GM18498 (cell line): ENCODE data around the gene LPP.
A peak's percentile ranks its signal among the peaks of the same experiment; 100 is the strongest.

Experiments
- ATAC-seq: cut with Tn5 transposase; IDR thresholded peaks from one replicate; pipeline ENCODE4 v1.9.1; 2021; ENCODE audit warnings: mild to moderate bottlenecking, moderate library complexity; ENCODE audit not compliant: unreplicated experiment

The LPP gene

GRCh38 chr3:188458756-188459155 lies 304.8 kb downstream of the LPP start:
- no peak for ATAC-seq

GRCh38 chr3:188465311-188465710 lies 311.4 kb downstream of the LPP start:
- no peak for ATAC-seq

- ATAC-seq: no peak
These were observed 314.2 kb downstream of the LPP start for GRCh38 chr3:188468196-188468595.

GRCh38 chr3:188468662-188469061 lies 314.7 kb downstream of the LPP start:
- ATAC-seq: no peak

- no peak for ATAC-seq
These were observed 315.4 kb downstream of the LPP start for GRCh38 chr3:188469228-188469885.

- ATAC-seq: no peak
These were observed 316.7 kb downstream of the LPP start for GRCh38 chr3:188470508-188471130.

- ATAC-seq: no peak
These were observed 317.8 kb downstream of the LPP start for GRCh38 chr3:188471723-188472122.

GRCh38 chr3:188472336-188472735 lies 318.4 kb downstream of the LPP start:
- no peak for ATAC-seq

- ATAC-seq: no peak
These were observed 319.1 kb downstream of the LPP start for GRCh38 chr3:188473045-188473444.

GRCh38 chr3:188473591-188474288 lies 319.8 kb downstream of the LPP start:
- ATAC-seq: no peak

- no peak for ATAC-seq
These were observed 323.0 kb downstream of the LPP start for GRCh38 chr3:188476935-188477334.

- no peak for ATAC-seq
These were observed 326.1 kb downstream of the LPP start for GRCh38 chr3:188480011-188480410.

- ATAC-seq: no peak
These were observed 329.0 kb downstream of the LPP start for GRCh38 chr3:188482929-188483328.

- ATAC-seq: no peak
These were observed 332.2 kb downstream of the LPP start for GRCh38 chr3:188486126-188486525.

- no peak for ATAC-seq
These were observed 333.0 kb downstream of the LPP start for GRCh38 chr3:188486952-188487351.

- no peak for ATAC-seq
These were observed 333.7 kb downstream of the LPP start for GRCh38 chr3:188487652-188488051.

GRCh38 chr3:188488801-188489200 lies 334.8 kb downstream of the LPP start:
- no peak for ATAC-seq

- ATAC-seq: peak; percentile 58
These were observed 335.9 kb downstream of the LPP start for GRCh38 chr3:188489639-188490405.

- no peak for ATAC-seq
These were observed 336.5 kb downstream of the LPP start for GRCh38 chr3:188490416-188490815.

GRCh38 chr3:188491276-188491687 lies 337.3 kb downstream of the LPP start:
- ATAC-seq: no peak

GRCh38 chr3:188496390-188496789 lies 342.4 kb downstream of the LPP start:
- ATAC-seq: no peak
